GM23338 (cell line): ENCODE results near the gene C19orf18. TPM values are rescaled to one million over a fixed set of nuclear protein-coding genes. Genes with fewer than 3 reads are reported as not detected.

Source experiments
- ATAC-seq: fragments of 200-7000 bp; cut with Tn5 transposase; 3 replicates; pipeline ENCODE4 v1.9.1; 2020
- DNase-seq: peaks from one replicate; pipeline ENCODE4 v3.0.0-alpha.2; 2015; ENCODE audit warnings: low spot score
- H2AFZ ChIP-seq: fragments of 200-600 bp; sonication (generic); 2 replicates; pipeline ENCODE4 v1.8.0; 2016; ENCODE audit warnings: antibody characterized with exemption, mild to moderate bottlenecking, moderate library complexity
- H3F3A ChIP-seq: fragments of 200-600 bp; sonication (generic); replicated peaks from 2 replicates; pipeline ENCODE4 v1.8.0; 2017; ENCODE audit warnings: antibody characterized with exemption, mixed run types, low read depth
- H3K27ac ChIP-seq: fragments of 200-600 bp; sonication (generic); 2 replicates; pipeline ENCODE4 v1.6.1; 2016; ENCODE audit warnings: low read depth
- H3K27me3 ChIP-seq: fragments of 200-600 bp; sonication (generic); 2 replicates; pipeline ENCODE4 v1.8.0; 2016; ENCODE audit warnings: mild to moderate bottlenecking, mixed run types, moderate library complexity; ENCODE audit not compliant: insufficient read depth
- H3K36me3 ChIP-seq: fragments of 200-600 bp; sonication (generic); 2 replicates; pipeline ENCODE4 v1.8.0; 2016; ENCODE audit warnings: mild to moderate bottlenecking; ENCODE audit not compliant: insufficient read depth
- H3K4me1 ChIP-seq: fragments of 200-600 bp; sonication (generic); 2 replicates; pipeline ENCODE4 v1.8.0; 2016; ENCODE audit warnings: mild to moderate bottlenecking, moderate library complexity; ENCODE audit not compliant: insufficient read depth
- H3K4me2 ChIP-seq: fragments of 200-600 bp; sonication (generic); 2 replicates; pipeline ENCODE4 v1.7.1; 2017; ENCODE audit warnings: mixed run types
- H3K4me3 ChIP-seq: fragments of 200-600 bp; sonication (generic); 2 replicates; pipeline ENCODE4 v1.6.1; 2016; ENCODE audit warnings: mixed run types
- H3K79me2 ChIP-seq: fragments of 200-600 bp; sonication (generic); replicated peaks from 2 replicates; pipeline ENCODE4 v1.8.0; 2017; ENCODE audit warnings: mild to moderate bottlenecking; ENCODE audit not compliant: insufficient read depth
- H3K9me2 ChIP-seq: fragments of 200-600 bp; sonication (generic); 2 replicates; pipeline ENCODE4 v1.8.0; 2017; ENCODE audit not compliant: insufficient read depth
- H4K20me1 ChIP-seq: fragments of 200-600 bp; sonication (generic); replicated peaks from 2 replicates; pipeline ENCODE4 v1.8.0; 2017; ENCODE audit warnings: mild to moderate bottlenecking; ENCODE audit not compliant: insufficient read depth
- H3K27ac Mint-ChIP-seq: 2 replicates; pipeline ENCODE4 v1.8.0; 2020; ENCODE audit warnings: inconsistent platforms, mild to moderate bottlenecking, moderate library complexity, mixed read lengths
- H3K27me3 Mint-ChIP-seq: 3 replicates; pipeline ENCODE4 v1.8.0; 2022; ENCODE audit warnings: low read depth, mild to moderate bottlenecking, moderate library complexity, mixed read lengths, inconsistent platforms; ENCODE audit not compliant: insufficient read depth, poor library complexity
- H3K36me3 Mint-ChIP-seq: 3 replicates; pipeline ENCODE4 v1.8.0; 2021; ENCODE audit warnings: low read depth, mild to moderate bottlenecking, inconsistent platforms, moderate library complexity, mixed read lengths
- H3K4me1 Mint-ChIP-seq: 3 replicates; pipeline ENCODE4 v1.8.0; 2020; ENCODE audit warnings: mild to moderate bottlenecking, inconsistent platforms, mixed read lengths
- H3K4me3 Mint-ChIP-seq: 3 replicates; pipeline ENCODE4 v1.8.0; 2021; ENCODE audit warnings: moderate library complexity, mild to moderate bottlenecking, inconsistent platforms, mixed read lengths
- H3K9me3 Mint-ChIP-seq: 3 replicates; pipeline ENCODE4 v1.8.0; 2020; ENCODE audit warnings: moderate library complexity, mild to moderate bottlenecking, inconsistent platforms, mixed read lengths
- CREB1 ChIP-seq: fragments of 250-450 bp; sonication (Bioruptor Pico); IDR thresholded peaks from 2 replicates; pipeline ENCODE4 v1.5.0; 2020; ENCODE audit warnings: low read depth, mild to moderate bottlenecking, moderate library complexity
- CTCF ChIP-seq, 2 experiments: fragments of 200-600 bp in 1 of 2; sonication (generic) in 1 of 2; conservative IDR thresholded peaks; 2 replicates each; pipeline versions ENCODE4 v1.5.1 to v1.6.1; 2016 to 2017; ENCODE audit warnings: antibody characterized with exemption in 2 of 2, low read depth in 2 of 2, mild to moderate bottlenecking in 2 of 2, moderate library complexity in 1 of 2
- EZH2 ChIP-seq: fragments of 200-600 bp; sonication (generic); IDR thresholded peaks from one replicate; pipeline ENCODE4 v1.8.0; 2017; ENCODE audit warnings: antibody characterized with exemption, mild to moderate bottlenecking, low read depth; ENCODE audit not compliant: unreplicated experiment
- JUNB ChIP-seq: IDR thresholded peaks from one replicate; pipeline ENCODE4 v1.6.1; 2016; ENCODE audit warnings: antibody characterized with exemption; ENCODE audit not compliant: unreplicated experiment
- REST ChIP-seq: IDR thresholded peaks from one replicate; pipeline ENCODE4 v1.6.1; 2018; ENCODE audit warnings: antibody characterized with exemption; ENCODE audit not compliant: unreplicated experiment
- ZNF114 ChIP-seq: fragments of 250-450 bp; sonication (Bioruptor Pico); IDR thresholded peaks from 2 replicates; pipeline ENCODE4 v1.5.0; 2020; ENCODE audit warnings: mild to moderate bottlenecking, moderate library complexity
- ZNF462 ChIP-seq: fragments of 250-450 bp; sonication (Bioruptor Pico); IDR thresholded peaks from 2 replicates; pipeline ENCODE4 v1.5.0; 2020; ENCODE audit warnings: mild to moderate bottlenecking, moderate library complexity
- polyA plus RNA-seq: library from polyadenylated mRNA; unstranded; fragments of >200 nt; fragmentation: Nextera tagmentation; extraction: Ambion mirVana; gene quantifications from 2 replicates; pipeline ENCODE4 v1.2.1, GENCODE V29; 2016
- total RNA-seq: library from RNA; depleted of rRNA; stranded (reverse); fragments of >200 nt; shearing (Covaris generic); gene quantifications from 2 replicates; pipeline ENCODE4 v1.2.3, GENCODE V29; 2014

Gene C19orf18
- total and polyA plus RNA-seq, 2 experiments from 2014 or later, result 1.0 TPM; not detected in 1

GRCh38 chr19:58010507-58010906, 36.2 kb upstream of the C19orf18 start:
- Mint-ChIP-seq H3K36me3 (peaks cover 73% of the 10 kb centered on the region), H3K4me1 (no peaks in the 10 kb centered on the region; the same call in 2 of the 3 replicates), H3K27ac (no peak overlapping the region), H3K9me3 (peaks cover 85% of the 10 kb centered on the region), H3K4me3 (no peak overlapping the region), H3K27me3 (peaks cover 15% of the 10 kb centered on the region)
- Histone ChIP-seq H3K36me3 (peaks cover 8% of the 10 kb centered on the region), H3K4me3 (no peak overlapping the region), H3F3A (peaks cover 12% of the 10 kb centered on the region; the same call in 1 of the 2 replicates), H3K27me3 (no peaks in the 10 kb centered on the region), H3K27ac (no peak overlapping the region), H2AFZ (no peak overlapping the region), H3K4me2 (no peak overlapping the region), H4K20me1 (no peaks in the 10 kb centered on the region; the same call in 1 of the 2 replicates), H3K79me2 (peaks cover 6% of the 10 kb centered on the region; the same call in 1 of the 2 replicates), H3K4me1 (no peaks in the 10 kb centered on the region), H3K9me2 (peaks cover 3% of the 10 kb centered on the region; the same call in 1 of the 2 replicates)
- no peak for ATAC-seq
- no peak for DNase-seq
- no peak for TF ChIP-seq JUNB
- TF ChIP-seq ZNF114, result no peak
- TF ChIP-seq EZH2, result no peak
- no peak for TF ChIP-seq ZNF462
- no peak for TF ChIP-seq CTCF (conservative IDR thresholded peaks at IDR 0.05; ENCODE audit: low read depth in 2 of 2)
- no peak for TF ChIP-seq CREB1 (CRISPR knock-in tag)
- TF ChIP-seq REST, result no peak
